ENCODE measurements around the gene SDK1.

DNA sequence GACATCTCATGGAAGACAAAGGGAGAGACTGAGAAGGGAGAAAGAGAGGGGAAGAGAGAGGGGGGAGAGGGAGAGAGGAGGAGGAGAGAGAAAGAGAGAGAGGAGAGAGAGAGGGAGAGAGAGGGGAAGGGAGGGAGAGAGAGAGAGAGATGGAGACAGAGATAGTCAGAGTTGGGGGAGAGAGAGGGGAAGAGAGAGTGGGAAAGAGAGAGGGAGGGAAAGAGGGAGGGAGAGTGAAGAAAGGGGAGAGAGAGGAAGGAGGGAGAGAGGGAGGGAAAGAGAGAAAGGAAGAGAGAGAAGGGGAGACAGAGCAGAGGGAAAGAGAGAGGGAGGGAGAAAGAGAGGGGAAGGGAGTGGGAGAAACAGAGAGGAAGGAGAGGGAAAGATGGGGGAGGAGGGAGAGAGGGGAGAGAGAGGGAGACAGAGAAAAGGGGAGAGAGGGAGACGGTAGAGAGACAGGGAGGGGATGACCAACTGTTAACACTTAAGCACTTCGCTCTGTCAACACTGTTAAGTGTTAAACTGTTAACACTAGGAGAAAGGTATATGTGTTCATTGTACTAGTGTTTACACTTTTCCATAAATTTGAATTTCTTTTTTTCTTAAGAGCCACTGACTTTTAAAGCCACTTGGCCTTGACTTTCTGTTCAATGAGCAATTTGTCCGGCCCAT lies 21.8 kb upstream of the SDK1 start:
- no peak for TF ChIP-seq MYC (IDR thresholded peaks at IDR 0.05; ENCODE audit: insufficient read depth, insufficient read length, insufficient replicate concordance, low read length, severe bottlenecking)
- no peak for TF ChIP-seq TCF7 (IDR thresholded peaks at IDR 0.05; ENCODE audit: borderline replicate concordance)
- TF ChIP-seq EP300 (IDR thresholded peaks at IDR 0.05; ENCODE audit: borderline replicate concordance in 1 of 2, control insufficient read depth in 1 of 2, low read depth in 2 of 2, low read length in 2 of 2), result no peak
- TF ChIP-seq POLR2AphosphoS5 (IDR thresholded peaks at IDR 0.05; ENCODE audit: low read length), result no peak
- TF ChIP-seq, protein P1, sequence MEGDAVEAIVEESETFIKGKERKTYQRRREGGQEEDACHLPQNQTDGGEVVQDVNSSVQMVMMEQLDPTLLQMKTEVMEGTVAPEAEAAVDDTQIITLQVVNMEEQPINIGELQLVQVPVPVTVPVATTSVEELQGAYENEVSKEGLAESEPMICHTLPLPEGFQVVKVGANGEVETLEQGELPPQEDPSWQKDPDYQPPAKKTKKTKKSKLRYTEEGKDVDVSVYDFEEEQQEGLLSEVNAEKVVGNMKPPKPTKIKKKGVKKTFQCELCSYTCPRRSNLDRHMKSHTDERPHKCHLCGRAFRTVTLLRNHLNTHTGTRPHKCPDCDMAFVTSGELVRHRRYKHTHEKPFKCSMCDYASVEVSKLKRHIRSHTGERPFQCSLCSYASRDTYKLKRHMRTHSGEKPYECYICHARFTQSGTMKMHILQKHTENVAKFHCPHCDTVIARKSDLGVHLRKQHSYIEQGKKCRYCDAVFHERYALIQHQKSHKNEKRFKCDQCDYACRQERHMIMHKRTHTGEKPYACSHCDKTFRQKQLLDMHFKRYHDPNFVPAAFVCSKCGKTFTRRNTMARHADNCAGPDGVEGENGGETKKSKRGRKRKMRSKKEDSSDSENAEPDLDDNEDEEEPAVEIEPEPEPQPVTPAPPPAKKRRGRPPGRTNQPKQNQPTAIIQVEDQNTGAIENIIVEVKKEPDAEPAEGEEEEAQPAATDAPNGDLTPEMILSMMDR (IDR thresholded peaks at IDR 0.05 in 2 of 3, conservative IDR thresholded peaks at IDR 0.05 in 1 of 3; ENCODE audit: control insufficient read depth in 2 of 3, extremely low read depth in 1 of 3, insufficient read depth in 1 of 3, low read depth in 3 of 3, low read length in 3 of 3), result no peak
- TF ChIP-seq POLR2A (IDR thresholded peaks at IDR 0.05; ENCODE audit: low read depth, low read length), result no peak
- no peak for TF ChIP-seq EZH2 (IDR thresholded peaks at IDR 0.05; ENCODE audit: borderline replicate concordance, control insufficient read depth, low read depth, low read length)
- TF ChIP-seq HDAC2 (IDR thresholded peaks at IDR 0.05), result no peak

Measured in GM12878 (cell line).